Measurements from ENCODE around the gene DGUOK.

The DGUOK gene

DNA sequence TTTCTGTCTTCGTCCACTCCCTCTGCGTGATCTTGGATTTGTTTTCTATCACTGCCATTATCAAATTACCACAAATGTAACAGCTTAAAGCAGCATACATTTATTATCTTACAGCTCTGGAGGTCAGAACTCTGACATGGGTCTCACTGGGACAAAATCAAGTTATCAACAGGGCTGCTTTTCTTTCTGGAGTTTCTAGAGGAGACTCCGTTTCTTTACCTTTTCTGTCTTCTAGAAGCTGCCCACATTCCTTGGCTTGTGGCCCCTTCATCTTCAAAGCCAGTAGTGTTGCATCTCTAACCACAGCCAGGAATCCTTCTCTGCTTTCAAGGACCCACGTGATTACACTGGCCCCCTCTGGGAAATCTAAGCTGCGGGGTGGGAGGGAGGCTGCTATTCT lies 36.1 kb downstream of the DGUOK start:
- in situ Hi-C loops (cut with MboI; ENCODE audit: low pct_unique_long_range_greater_than_20kb, low sequenced_read_pairs, unreplicated experiment) = no loop called here
- TF ChIP-seq, protein P1, sequence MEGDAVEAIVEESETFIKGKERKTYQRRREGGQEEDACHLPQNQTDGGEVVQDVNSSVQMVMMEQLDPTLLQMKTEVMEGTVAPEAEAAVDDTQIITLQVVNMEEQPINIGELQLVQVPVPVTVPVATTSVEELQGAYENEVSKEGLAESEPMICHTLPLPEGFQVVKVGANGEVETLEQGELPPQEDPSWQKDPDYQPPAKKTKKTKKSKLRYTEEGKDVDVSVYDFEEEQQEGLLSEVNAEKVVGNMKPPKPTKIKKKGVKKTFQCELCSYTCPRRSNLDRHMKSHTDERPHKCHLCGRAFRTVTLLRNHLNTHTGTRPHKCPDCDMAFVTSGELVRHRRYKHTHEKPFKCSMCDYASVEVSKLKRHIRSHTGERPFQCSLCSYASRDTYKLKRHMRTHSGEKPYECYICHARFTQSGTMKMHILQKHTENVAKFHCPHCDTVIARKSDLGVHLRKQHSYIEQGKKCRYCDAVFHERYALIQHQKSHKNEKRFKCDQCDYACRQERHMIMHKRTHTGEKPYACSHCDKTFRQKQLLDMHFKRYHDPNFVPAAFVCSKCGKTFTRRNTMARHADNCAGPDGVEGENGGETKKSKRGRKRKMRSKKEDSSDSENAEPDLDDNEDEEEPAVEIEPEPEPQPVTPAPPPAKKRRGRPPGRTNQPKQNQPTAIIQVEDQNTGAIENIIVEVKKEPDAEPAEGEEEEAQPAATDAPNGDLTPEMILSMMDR (IDR thresholded peaks at IDR 0.05; ENCODE audit: extremely low read depth, insufficient read depth, missing control alignments) = no peak
- DNase-seq (ENCODE audit: low spot score) = no peak

DNA sequence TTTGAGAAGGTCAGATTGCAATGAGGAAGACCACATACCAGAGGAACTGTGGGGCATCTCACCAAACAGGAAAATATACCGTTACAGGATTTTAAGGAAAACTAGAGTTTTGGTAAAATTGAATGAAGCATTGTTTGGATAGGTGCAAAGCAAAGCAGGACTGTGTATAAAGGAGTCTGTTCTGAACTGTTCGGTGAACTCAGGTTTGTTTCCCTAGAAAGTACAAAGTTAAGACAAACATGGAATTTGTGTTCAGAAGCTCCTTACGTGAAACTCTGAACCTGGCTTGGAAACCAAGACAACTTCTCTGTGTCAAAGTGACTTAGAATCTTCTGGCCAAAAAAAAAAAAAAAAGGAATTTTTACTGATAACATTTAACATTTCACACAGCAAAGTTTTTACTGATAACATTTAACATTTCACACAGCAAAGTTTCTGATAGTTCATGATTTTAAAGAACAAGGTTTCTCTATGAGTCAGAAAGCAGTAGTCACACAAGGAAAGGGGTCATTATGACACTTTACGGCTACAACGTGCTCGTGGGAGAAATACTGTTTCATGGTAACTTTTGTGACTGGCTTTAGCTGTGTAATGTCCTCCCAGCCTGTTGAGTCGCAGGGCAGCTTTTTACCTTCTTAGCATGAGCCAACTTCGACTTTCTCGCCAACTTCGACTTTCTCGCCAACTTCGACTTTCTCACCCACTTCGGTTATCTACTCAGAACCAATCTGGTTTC lies 36.9 kb downstream of the DGUOK start:
- DNase-seq (ENCODE audit: low spot score) = peak; percentile 64
- in situ Hi-C loops (cut with MboI; ENCODE audit: low pct_unique_long_range_greater_than_20kb, low sequenced_read_pairs, unreplicated experiment) = no loop called here
- TF ChIP-seq, protein P1 (IDR thresholded peaks at IDR 0.05; ENCODE audit: extremely low read depth, insufficient read depth, missing control alignments) = no peak

DNA sequence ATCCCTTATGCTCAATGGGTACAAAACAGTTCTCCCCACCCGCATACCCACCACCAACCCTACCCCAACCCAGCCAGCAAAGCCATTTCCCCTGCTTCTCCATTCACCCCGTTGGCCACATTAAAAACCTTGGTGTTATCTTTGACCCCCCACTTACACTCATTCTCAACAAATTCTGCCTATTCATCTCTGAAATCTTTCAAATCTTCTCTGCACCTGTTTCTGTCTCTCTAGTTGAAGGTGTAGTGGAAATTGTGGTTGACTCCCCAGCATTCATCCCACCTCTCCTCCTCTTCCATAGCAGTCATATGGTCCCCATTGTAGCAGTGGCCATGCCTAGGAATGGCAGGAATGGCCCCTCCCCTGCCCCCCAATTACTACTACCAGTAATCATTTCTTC lies 37.5 kb downstream of the DGUOK start:
- TF ChIP-seq, protein P1 (IDR thresholded peaks at IDR 0.05; ENCODE audit: extremely low read depth, insufficient read depth, missing control alignments) = no peak
- in situ Hi-C loops (cut with MboI; ENCODE audit: low pct_unique_long_range_greater_than_20kb, low sequenced_read_pairs, unreplicated experiment) = no loop called here
- no peak for DNase-seq (ENCODE audit: low spot score)

DNA sequence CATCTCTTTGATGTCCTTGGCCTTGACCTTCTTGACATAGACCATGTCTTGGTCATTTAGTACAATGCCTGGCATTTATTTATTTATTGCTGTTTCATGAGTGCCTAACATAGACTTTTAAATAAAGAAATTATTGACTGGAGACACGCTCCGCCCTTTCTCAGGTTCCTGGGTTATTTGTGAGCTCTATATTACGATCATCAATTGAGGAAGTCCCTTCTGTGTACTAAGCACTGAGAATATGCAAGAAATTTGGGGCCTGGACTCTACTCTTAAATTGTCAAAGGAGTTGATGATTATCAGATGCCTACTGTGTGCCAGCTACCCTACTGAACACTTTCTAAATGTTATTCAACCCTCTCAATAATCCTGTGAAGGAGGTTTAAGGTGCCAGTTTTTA lies 38.4 kb downstream of the DGUOK start:
- in situ Hi-C loops (cut with MboI; ENCODE audit: low pct_unique_long_range_greater_than_20kb, low sequenced_read_pairs, unreplicated experiment) = no loop called here
- no peak for DNase-seq (ENCODE audit: low spot score)
- TF ChIP-seq, protein P1 (IDR thresholded peaks at IDR 0.05; ENCODE audit: extremely low read depth, insufficient read depth, missing control alignments) = no peak

DNA sequence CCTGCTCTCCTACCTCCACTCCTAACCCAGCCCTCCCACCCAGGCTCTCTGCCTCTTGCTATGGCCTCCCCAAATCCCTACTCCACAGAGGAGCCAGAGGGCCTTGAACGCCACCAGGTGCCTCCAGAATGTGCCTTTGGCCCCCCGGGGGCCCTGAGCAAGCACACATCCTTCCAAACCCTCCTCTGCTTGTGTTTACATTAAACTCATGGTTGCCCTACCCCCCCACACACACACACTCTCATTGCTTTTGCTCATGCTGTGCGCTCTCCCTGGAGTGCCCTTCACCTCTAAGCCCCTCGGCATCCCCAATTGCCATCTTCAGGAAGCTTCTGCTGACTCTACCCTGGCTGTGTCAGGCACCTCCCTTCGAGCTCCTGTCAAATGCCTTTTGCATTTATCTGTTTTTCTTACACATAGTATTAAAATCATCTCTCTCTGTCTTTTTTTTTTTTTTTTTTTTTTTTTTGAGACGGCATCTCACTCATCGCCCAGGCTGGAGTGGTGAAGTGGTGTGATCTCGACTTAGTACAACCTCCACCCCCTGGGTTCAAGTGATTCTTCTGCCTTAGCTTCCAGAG lies 41.8 kb downstream of the DGUOK start:
- DNase-seq (ENCODE audit: low spot score) = no peak
- in situ Hi-C loops (cut with MboI; ENCODE audit: low pct_unique_long_range_greater_than_20kb, low sequenced_read_pairs, unreplicated experiment) = no loop called here
- TF ChIP-seq, protein P1 (IDR thresholded peaks at IDR 0.05; ENCODE audit: extremely low read depth, insufficient read depth, missing control alignments) = no peak

DNA sequence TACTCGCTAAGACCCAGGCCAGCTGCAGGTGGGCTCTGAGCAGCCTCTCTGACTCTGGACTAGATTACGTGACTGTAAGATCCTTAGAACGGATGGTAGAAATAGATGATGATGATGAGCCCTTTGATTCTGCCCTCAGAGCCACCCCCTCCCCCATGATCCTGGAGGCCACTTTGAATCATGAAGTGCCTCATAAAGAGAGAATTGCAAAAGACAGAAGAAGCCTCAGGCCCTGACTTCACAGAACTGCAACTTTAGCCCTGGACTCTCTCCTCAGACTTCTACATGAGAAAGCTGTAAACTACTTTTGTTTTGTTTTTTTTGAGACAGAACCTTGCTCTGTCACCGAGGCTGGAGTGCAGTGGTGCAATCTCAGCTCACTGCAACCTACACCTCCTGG lies 42.7 kb downstream of the DGUOK start:
- no peak for DNase-seq (ENCODE audit: low spot score)
- in situ Hi-C loops (cut with MboI; ENCODE audit: low pct_unique_long_range_greater_than_20kb, low sequenced_read_pairs, unreplicated experiment) = no loop called here
- TF ChIP-seq, protein P1 (IDR thresholded peaks at IDR 0.05; ENCODE audit: extremely low read depth, insufficient read depth, missing control alignments) = no peak

Measured in GM13977 (cell line).